NCI-H774 (cell line): Measurements from ENCODE around the gene PKD1L1.
"Not testable (repeated sequence)": the region's sequence is repeated elsewhere in the genome, so short reads cannot be mapped to it uniquely, and the experiment has no call there.

ENCODE experiments used
- DNase-seq: peaks from one replicate; lab custom pipeline; 2025; lab: John Stamatoyannopoulos, UW

PKD1L1 gene

DNA sequence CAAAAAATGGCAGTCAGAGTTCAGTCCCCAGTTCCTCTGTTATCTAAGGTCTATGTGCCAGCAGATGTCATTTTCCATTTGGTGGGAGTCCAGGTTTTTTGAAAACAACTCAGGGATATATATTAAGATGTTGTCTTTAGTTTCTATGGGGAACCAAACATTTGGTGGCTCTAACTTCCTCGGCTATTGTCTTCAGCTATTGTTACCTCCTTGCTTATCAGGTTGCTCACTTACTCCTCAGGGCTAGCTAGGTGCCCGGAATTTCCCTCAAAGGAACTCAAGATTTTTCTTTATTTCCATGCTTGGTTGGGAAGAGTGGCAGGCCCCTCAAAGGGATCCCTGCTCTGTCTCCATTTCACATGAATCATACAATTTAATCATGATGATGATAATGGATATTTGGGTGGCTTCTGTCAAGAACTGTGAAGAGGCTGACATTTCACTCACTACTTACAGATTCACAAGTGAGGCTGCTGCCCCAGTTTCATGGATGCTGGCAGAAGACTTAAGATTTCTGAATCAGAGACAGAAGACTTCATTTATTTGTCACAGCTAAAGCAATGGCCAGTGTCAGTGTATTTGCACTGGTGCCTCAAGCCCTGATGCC lies 182.8 kb downstream of the PKD1L1 start:
- no peak for DNase-seq

DNA sequence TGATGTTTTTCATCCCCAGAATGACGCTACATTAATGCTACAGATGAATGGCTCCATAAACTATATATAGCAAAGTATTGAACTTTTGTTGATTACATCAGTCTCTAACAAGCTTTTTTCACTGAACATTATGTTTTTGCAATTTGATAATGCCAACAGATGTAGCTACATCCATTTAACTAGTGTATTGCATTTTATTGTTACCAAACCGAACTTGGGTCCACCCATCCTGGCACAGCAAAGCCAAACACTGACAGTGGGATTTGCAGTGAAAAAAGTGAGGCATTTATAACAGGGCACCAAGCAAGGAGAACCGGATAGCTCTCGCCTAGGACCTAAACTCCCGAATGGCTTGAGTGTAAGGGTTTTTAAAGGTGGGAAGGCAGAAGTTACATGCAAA lies 183.5 kb downstream of the PKD1L1 start:
- DNase-seq = no peak

DNA sequence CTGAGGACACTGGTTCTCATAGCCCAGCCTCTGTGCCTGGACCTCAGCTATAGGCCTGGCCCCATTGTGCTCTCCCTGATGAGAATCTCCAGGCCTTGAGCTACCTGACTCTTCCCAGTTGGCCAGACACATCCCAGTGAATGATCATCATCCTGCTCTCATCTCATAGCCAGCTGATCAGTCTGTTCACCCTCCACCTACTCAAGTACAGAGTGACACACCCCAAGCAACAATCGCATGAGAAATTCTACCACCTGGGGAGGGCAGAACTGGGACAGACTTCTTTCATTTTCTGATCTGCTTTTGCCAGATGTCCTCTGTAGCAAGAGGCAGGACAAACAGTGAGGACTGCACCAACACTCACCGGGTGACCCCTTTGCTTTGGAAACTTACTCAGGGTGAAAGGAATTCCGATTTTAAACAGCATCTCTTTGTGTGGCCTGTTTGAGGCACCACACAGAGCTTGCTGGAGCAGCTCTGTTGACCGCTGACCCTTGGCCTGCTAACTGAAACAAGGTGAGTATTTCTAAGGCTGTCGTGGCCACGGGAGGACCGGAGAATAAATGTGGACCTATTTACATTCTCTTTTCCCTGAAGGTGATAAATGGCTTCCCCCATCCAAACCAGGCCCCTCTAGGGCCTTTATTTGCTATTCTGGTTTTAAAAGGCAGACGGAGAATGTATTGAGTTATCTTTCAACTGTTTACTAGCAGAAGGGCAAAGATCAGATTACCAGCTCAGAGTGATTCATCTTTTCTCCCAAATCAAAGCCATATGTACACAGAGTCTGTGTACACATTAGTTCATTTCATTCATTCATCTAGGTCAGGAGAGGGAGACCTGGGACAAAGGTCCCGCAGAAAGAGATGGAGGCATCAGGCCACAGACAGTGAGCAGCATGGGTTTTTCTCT lies 184.9 kb downstream of the PKD1L1 start:
- peak; percentile 85 for DNase-seq

DNA sequence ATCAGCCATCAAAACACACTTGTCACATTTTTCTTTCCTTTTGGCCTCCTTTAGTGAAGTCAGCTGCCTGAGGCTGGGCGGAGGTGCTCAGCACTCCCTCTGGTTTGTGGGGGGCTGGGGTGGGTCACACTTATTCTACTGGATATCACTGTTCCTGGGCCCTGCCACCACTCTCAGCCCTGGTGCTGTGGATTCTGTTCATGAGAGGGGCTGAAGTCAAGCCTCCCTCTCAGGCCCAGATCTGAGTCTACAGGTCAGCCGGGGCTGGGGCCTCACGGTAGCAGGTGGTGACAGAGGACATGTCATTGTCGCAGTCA lies 185.6 kb downstream of the PKD1L1 start:
- DNase-seq = no peak

DNA sequence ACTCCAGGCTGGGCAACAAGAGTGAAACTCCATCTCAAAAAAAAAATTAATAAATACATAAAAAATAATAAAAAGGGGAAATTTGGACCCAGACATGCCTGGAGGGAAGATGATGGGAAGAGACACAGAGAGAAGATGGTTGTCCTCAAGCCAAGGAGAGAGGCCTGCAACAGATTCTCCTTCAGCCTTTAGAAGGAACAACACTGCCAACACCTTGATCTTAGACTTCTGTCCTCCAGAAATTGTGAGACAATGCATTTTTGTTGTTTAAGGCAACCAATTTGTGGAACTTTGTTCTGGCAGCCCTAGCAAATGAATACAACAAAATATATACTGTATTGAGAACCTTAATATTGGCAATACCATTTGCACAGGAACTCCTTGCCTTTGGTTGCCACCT lies 186.1 kb downstream of the PKD1L1 start:
- no peak for DNase-seq

DNA sequence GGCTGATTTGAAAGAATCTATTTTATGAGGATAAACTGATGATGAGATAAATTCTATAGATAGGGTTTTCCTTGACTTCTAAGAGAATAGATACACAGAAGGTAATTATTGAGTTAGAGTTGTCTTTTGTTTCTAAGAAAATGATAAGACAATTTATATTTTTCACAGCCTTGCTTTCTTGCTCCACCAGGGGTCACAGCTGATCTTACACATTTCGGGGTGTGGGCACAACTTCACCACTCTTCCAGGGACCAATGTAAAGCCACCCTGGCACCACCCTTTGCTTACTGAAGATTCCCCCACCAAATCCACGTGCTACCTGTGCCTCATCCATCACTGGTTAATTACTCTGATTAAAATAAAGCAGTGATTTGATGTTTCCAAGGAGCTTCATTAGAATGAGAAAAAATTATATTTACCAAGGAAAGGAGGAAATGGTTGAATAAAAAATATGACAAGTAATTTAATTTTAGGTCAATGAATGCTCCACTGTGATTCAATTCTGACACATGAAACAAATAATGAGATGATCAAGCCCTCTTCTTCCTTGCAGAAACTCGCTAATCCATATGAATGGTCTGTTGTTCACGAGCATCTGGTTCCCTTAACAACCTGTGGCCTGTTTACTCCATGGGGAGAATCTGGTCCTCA lies 189.1 kb downstream of the PKD1L1 start:
- DNase-seq = no peak

DNA sequence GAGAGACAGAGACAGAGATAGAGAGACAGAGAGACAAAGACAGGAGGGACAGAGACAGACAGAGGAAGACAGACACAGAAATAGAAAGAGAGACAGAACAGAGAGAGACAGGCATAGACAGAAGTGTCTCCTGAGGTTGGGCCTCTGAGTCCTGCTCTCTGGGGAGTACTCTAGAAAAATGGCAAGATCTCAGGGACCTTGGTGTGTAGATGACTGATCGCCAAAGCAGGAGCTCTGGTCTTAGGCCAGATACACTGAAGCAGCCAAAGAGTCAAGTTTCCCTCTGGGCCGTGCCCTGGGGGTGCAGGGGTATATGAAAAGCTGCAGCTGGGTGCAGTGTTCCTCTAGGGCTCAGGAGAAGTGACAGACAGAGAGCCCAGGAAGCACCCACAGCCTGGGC lies 189.7 kb downstream of the PKD1L1 start:
- DNase-seq = no peak

DNA sequence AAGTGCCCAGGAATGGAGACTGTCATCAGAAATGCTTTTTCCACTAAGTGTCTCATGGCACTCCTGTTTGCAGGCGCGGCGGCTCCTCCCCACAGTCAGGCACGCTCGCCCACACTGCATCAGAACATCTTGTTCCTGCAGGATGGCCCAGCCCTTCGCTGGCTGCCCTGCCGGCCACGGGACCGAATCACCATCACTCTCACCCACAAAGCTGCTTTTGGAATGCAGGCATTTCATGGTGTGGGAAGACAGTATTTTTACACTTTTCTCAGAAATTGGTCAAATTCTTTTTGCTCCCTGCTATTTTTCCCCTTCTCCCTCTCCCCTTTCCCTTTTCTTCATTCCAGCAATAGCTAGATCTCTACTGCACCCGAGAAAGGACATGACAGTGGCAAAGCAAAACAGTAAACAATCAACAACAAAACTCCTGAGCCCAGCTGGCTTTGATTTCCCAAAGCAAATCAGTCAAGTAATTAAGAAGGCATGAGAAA lies 190.3 kb downstream of the PKD1L1 start:
- DNase-seq = no peak

DNA sequence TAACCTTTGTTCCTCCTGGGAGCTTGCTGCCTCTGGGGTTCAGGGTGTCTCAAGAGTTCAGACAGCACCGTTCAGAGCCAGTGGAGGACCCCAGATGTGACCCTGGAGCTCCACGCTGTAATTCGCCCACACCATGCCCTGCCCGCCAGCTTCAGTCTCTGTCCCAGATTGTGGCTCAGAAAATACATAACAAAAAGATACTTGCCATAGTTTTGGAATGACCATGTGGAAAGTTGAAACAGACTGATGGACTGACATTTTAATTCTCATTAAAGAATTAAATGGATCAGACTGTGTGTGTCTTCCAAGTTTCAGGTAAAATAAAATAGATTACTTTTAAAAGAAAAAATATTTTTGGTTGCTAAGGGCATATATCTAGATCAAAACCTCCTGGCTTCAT lies 191.6 kb downstream of the PKD1L1 start:
- no peak for DNase-seq

DNA sequence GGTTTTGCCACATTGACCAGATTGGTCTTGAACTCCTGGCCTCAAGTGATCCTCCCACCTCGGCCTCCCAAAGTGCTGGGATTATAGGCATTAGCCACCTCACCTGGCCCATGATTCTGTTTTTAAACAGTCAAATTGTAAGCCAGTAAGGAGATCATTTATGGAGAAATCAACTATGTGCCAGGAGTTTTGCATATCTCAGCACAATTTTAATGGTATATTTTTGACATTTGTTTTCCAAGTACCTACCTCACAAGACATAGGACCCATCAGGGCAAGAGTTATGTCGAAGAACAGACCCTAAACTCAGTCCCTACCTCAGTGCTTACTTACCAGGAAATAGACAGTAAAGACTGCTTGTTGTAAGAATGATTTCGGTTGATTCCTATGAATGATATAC lies 193.0 kb downstream of the PKD1L1 start:
- DNase-seq = no peak

DNA sequence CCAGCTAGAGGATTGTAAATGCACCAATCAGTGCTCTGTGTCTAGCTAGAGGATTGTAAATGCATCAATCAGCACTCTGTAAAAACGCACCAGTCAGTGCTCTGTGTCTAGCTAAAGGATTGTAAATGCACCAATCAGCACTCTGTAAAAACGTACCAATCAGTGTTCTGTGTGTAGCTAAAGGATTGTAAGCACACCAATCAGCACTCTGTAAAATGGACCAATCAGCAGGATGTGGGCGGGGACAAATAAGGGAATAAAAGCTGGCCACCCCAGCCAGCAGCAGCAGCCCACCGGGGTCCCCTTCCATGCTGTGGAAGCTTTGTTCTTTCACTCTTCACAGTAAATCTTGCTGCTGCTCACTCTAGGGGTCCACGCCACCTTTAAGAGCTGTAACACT lies 196.5 kb downstream of the PKD1L1 start:
- not testable (repeated sequence) for DNase-seq

DNA sequence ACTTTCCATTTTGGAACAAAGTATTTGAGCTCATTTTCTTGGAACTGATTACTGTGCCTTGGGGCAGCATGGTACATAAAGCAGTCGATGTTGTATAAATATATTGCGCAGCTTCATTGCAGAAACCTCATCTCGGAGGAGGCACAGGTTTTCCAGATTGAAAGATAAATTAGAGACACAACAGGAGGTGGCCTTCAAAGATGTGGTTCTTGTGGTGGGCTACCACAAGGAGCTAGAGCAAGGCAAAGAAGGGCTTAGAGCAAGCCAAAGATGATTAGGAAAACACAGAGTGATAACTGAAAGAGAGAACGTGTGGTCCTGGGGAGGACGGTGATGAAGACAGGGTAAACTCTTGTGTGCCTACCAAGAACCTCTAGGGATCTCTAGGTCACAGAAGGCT lies 197.2 kb downstream of the PKD1L1 start:
- DNase-seq = no peak

DNA sequence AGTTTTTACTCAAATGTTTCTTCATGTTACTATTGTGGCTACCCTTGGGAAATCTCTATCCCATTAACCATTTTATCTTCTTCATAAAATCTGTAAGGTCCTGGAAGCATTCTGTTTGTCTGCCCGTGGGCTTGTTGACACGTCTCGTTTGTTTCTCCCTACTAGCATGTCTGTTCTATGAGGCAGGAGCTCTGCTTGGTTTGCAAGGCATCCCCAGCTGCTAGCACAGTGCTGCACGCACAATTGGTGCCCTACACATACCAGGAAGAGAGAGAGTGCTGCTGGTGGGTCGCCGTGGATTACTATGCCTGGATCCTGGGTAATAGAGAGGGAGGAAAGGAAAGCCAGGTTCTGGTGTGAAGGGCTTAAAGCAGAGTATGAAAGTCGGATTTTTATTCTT lies 200.2 kb downstream of the PKD1L1 start:
- no peak for DNase-seq

DNA sequence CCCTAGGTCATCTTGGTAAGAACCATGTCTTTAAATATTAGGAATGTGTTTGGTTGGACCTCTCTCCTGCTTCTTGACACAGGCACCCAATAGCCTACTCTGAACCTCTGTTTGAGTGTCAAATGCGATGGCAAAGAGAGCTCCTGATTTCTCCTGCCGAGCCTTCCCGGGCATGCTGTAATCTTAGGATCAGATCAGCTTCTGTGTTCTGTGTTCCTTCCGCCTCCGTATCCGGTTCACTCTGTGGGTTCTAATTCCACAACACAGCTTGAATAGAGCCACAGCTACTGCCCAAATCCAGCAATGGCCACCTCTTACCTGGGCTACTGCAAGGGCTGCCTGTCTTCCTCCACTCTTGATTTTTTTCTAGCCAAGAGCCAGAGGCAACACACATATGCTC lies 201.1 kb downstream of the PKD1L1 start:
- no peak for DNase-seq

DNA sequence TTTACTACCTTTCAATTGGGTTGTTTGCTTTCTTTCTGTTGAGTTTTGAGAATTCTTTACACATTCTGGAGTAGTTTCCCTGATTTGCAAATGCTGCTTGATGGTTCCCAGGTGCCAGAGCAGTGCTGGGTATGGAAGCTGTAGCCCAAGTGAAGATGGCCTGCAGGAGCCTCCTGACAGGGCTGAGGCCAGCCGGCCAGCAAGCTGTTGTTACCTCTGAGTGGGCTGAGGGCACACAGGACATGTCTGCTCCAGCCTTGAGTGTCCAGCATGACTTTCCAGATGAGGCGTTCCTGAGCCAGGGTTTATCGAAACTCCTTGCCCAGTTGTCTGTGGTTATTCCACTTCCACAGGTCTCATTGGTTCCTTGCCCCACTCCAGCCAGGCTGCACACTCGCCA lies 201.8 kb downstream of the PKD1L1 start:
- DNase-seq = no peak

DNA sequence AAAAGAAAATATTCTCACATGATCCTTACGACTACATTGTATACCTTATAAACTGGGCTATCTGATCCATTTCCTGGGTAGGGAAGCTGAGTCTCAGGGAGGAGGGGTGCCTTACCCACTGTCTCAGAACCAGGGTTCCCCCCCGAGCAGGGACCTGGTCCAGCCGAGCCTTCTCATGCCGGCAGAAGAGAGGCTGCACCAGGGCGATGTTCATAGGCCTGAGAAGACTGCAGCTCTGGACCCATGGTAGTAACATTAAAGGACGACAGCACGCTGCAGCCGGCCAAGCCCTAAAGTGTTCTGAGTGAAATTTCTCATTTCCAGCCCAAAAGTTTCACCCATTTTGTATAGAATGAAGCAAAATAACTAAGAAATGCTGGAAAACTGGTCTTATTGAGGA lies 203.4 kb downstream of the PKD1L1 start:
- no peak for DNase-seq

DNA sequence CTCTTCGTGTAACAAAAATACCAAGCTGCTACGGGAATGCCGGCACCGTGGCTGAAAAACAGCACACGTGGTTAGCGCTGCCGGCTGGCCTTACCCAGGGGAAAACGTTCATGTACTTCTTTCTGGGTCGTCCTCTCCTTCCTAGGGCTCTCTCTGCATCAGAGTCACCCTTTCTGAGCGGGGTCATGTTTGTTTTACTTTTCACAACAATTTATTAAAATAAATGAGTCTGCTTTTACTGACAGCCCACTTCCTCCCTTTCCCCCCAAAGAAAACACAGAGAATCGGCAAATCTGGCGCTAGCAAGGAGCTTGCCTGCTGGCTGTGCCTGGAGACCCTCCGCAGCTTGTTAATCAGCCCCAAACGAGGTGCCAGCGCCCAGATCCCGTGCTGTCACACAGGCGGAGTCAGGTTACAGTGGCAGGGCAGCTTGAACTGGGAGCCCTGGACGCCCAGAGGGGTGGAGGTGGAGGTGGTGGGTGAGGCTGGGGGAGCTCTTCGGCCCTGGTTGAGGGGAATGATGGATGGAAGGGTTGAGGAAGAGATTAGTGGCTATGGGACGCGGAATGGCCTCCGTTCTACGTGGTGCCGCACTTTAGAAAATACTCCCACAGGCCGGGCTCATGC lies 204.2 kb downstream of the PKD1L1 start:
- no peak for DNase-seq

DNA sequence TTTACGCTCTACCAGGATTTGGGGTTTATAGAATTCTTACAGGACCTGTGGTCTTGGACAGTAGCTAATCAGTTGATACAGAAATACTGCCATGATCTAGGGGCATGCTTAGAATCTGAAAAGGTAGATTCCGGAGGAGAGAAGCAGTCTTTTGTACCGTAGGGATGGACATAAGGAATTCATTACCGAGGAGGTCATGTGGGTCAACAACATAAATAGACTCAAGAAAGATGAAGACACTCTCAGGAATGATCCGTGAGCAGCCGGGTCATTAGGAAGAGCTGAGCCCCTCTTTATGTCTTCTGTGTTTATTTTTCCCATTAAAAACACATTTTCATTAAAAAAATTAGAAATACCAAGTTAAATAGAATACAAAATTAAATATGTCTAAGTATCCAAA lies 206.3 kb downstream of the PKD1L1 start:
- DNase-seq = no peak

DNA sequence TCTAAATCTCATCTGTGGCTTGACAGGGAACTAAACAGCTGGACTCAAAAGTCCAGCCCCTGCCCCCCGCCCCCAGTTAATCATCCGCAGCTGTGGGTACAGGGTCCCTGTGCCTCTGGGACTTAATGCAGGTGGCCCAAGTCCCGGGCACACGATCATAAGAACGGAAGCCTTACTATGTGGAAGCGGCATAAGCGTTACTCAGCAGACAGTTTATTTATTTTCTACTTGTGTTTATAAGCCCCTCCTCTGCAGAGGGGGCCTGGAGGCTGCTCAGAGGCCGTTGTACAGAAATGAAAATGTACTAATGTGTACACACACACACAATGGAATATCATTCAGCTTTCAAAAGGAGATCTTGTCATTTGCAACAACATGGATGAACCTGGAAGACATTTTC lies 208.4 kb downstream of the PKD1L1 start:
- no peak for DNase-seq

DNA sequence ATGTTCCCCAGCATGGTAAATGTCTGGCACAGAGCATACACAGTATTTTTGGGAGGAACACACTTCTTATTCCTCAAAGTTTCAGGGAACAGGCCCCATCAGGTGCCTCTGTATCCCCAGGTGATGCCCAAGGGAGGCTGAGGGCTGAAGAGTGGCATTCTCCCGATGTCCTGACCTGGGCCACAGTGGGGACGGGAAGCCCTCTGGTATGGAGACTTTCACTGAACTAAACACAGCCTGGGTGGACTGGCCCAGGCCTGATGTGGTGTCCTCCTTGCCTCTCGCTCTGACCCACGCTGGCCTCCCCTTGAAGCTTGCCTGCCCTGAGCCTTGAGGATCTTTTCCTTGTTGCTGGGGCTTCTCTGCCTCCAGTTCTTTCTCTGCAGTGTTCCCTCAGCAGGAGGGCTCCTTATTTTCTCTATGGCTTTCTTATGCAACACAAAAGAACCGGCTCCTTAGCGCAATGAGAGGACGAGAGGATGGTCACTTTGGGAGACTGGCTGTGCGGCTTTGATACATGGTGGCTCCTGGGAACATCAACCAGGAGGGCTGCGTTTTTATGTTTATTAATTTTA lies 208.9 kb downstream of the PKD1L1 start:
- no peak for DNase-seq

DNA sequence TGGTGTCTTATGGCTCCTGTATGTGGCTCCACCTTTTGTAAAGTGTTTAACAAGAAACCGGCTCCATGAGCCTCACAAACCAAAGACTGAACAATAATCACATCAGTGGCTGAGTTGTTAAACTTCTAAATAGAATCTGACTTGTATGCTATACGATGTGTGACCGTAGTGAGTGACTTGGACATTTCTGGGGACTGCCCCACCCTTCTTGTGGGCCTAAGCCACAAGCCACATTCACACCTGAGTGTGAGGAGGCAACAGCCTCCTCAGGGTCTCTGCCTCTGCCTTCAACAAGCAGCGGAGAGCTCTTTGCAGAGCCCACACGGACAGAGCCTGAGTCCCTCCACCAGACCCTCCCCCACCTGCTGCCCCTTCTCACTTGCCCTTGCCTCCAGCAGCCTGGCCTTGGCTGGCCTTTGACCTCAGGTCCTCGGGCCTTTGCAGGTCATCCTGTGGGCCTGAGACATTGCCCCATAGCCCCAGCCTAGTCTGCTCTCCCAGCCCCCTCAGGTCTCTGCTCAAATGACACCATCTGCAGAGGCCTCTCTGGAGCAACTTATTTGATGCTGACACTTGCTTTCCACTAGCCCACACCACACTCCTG lies 209.6 kb downstream of the PKD1L1 start:
- DNase-seq = no peak

DNA sequence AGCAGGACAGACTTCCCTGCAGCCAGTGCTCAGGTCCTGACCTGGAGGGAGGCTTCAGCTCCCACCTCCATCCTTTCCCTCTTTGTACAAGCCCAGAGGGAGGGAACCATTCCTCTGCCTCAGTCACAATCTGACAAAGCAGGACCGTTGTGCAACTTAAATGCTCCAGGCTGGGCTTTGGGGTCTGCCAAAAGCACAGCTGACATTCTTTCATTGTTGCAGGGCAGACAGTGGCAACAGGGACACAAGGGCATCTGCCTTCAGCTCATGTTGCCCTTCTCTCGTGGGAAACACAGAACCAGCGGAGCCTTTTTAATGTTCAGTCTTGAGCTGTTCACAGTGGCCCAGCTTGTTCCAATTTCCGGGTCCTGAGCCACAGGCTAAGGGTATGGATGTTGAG lies 210.7 kb downstream of the PKD1L1 start:
- DNase-seq = no peak
